ENCODE data around the gene OR2T6.

OR2T6 gene

GRCh38 chr1:248359415-248359814 is 16.1 kb upstream of the OR2T6 start:
- no peaks in the 10 kb centered on the region for H3K4me1 ChIP-seq (ENCODE audit: insufficient read depth, low read length, poor library complexity, severe bottlenecking)
- no peaks in the 10 kb centered on the region for H3K27me3 ChIP-seq (ENCODE audit: insufficient read depth, low read length, poor library complexity, severe bottlenecking)
- H4K20me1 ChIP-seq (ENCODE audit: insufficient read depth, low read length, poor library complexity, severe bottlenecking) = no peaks in the 10 kb centered on the region
- H3K9ac ChIP-seq (ENCODE audit: low read depth, low read length, poor library complexity, severe bottlenecking) = no peak overlapping the region
- no peaks in the 10 kb centered on the region for H3F3A ChIP-seq (ENCODE audit: low read depth)
- no peaks in the 10 kb centered on the region for H3K9me2 ChIP-seq (replicated peaks; ENCODE audit: low read depth, low read length)
- no peak overlapping the region for H3K4me2 ChIP-seq (ENCODE audit: low read depth, low read length, poor library complexity, severe bottlenecking)
- H3K36me3 ChIP-seq (ENCODE audit: insufficient read depth, low read length) = no peaks in the 10 kb centered on the region
- TF ChIP-seq EZH2phosphoT487 (IDR thresholded peaks at IDR 0.05; ENCODE audit: borderline replicate concordance) (no peak), CTCF (conservative IDR thresholded peaks at IDR 0.05; ENCODE audit: low read length) (no peak)
- no peaks in the 10 kb centered on the region for H3K79me2 ChIP-seq (ENCODE audit: insufficient read depth, low read length)
- 0 out of 2 replicates have a peak, but pooled peaks cover under 1% of the 10 kb centered on the region for H3K9me3 ChIP-seq (ENCODE audit: insufficient read depth, low read depth, low read length)
- H3K4me3 ChIP-seq (ENCODE audit: low read length, poor library complexity, severe bottlenecking) = no peak overlapping the region
- no peak overlapping the region for H2AFZ ChIP-seq (ENCODE audit: low read length)

GRCh38 chr1:248361121-248361715 is 14.3 kb upstream of the OR2T6 start, which contains the start of gene OR2T4:
Gene OR2T4, plus strand, starts transcription at chr1:248361665. Its CDS starts 0 bp downstream, at chr1:248361665.
- H4K20me1 ChIP-seq (ENCODE audit: insufficient read depth, low read length, poor library complexity, severe bottlenecking) = no peaks in the 10 kb centered on the region
- no peaks in the 10 kb centered on the region for H3K79me2 ChIP-seq (ENCODE audit: insufficient read depth, low read length)
- H3K4me1 ChIP-seq (ENCODE audit: insufficient read depth, low read length, poor library complexity, severe bottlenecking) = no peaks in the 10 kb centered on the region
- H3K9me3 ChIP-seq (ENCODE audit: insufficient read depth, low read depth, low read length) = 0 out of 2 replicates have a peak, but pooled peaks cover 6% of the 10 kb centered on the region
- H2AFZ ChIP-seq (ENCODE audit: low read length) = no peak within 1 kb of the TSS
- no peak within 1 kb of the TSS for H3K4me3 ChIP-seq (ENCODE audit: low read length, poor library complexity, severe bottlenecking)
- no peaks in the 10 kb centered on the region for H3K9me2 ChIP-seq (replicated peaks; ENCODE audit: low read depth, low read length)
- no peaks in the 10 kb centered on the region for H3K36me3 ChIP-seq (ENCODE audit: insufficient read depth, low read length)
- H3K9ac ChIP-seq (ENCODE audit: low read depth, low read length, poor library complexity, severe bottlenecking) = no peak within 1 kb of the TSS
- H3K4me2 ChIP-seq (ENCODE audit: low read depth, low read length, poor library complexity, severe bottlenecking) = no peak within 1 kb of the TSS
- no peaks in the 10 kb centered on the region for H3F3A ChIP-seq (ENCODE audit: low read depth)
- H3K27me3 ChIP-seq (ENCODE audit: insufficient read depth, low read length, poor library complexity, severe bottlenecking) = no peaks in the 10 kb centered on the region
- TF ChIP-seq CTCF (conservative IDR thresholded peaks at IDR 0.05; ENCODE audit: low read length) (no peak), EZH2phosphoT487 (IDR thresholded peaks at IDR 0.05; ENCODE audit: borderline replicate concordance) (no peak)

GRCh38 chr1:248366609-248367008 is 8.9 kb upstream of the OR2T6 start:
- H3K4me3 ChIP-seq (ENCODE audit: low read length, poor library complexity, severe bottlenecking) = no peak overlapping the region
- no peaks in the 10 kb centered on the region for H3K4me1 ChIP-seq (ENCODE audit: insufficient read depth, low read length, poor library complexity, severe bottlenecking)
- 0 out of 2 replicates have a peak, but pooled peaks cover 6% of the 10 kb centered on the region for H3K9me3 ChIP-seq (ENCODE audit: insufficient read depth, low read depth, low read length)
- H3K36me3 ChIP-seq (ENCODE audit: insufficient read depth, low read length) = no peaks in the 10 kb centered on the region
- no peaks in the 10 kb centered on the region for H3F3A ChIP-seq (ENCODE audit: low read depth)
- H3K9ac ChIP-seq (ENCODE audit: low read depth, low read length, poor library complexity, severe bottlenecking) = no peak overlapping the region
- no peak for TF ChIP-seq EZH2phosphoT487 (IDR thresholded peaks at IDR 0.05; ENCODE audit: borderline replicate concordance)
- TF ChIP-seq CTCF (conservative IDR thresholded peaks at IDR 0.05; ENCODE audit: low read length) = no peak
- H4K20me1 ChIP-seq (ENCODE audit: insufficient read depth, low read length, poor library complexity, severe bottlenecking) = no peaks in the 10 kb centered on the region
- no peaks in the 10 kb centered on the region for H3K27me3 ChIP-seq (ENCODE audit: insufficient read depth, low read length, poor library complexity, severe bottlenecking)
- H3K79me2 ChIP-seq (ENCODE audit: insufficient read depth, low read length) = no peaks in the 10 kb centered on the region
- H2AFZ ChIP-seq (ENCODE audit: low read length) = no peak overlapping the region
- H3K4me2 ChIP-seq (ENCODE audit: low read depth, low read length, poor library complexity, severe bottlenecking) = no peak overlapping the region
- H3K9me2 ChIP-seq (replicated peaks; ENCODE audit: low read depth, low read length) = no peaks in the 10 kb centered on the region
